Pons (tissue), 1 donor: ENCODE data around the gene CSNK2A1.
"Not testable (repeated sequence)": the region's sequence is repeated elsewhere in the genome, so short reads cannot be mapped to it uniquely, and the experiment has no call there.

ENCODE experiments used
- DNase-seq: peaks from one replicate; pipeline ENCODE4 v3.0.0-alpha.2; 2016; ENCODE audit warnings: low spot score

CSNK2A1 gene

DNA sequence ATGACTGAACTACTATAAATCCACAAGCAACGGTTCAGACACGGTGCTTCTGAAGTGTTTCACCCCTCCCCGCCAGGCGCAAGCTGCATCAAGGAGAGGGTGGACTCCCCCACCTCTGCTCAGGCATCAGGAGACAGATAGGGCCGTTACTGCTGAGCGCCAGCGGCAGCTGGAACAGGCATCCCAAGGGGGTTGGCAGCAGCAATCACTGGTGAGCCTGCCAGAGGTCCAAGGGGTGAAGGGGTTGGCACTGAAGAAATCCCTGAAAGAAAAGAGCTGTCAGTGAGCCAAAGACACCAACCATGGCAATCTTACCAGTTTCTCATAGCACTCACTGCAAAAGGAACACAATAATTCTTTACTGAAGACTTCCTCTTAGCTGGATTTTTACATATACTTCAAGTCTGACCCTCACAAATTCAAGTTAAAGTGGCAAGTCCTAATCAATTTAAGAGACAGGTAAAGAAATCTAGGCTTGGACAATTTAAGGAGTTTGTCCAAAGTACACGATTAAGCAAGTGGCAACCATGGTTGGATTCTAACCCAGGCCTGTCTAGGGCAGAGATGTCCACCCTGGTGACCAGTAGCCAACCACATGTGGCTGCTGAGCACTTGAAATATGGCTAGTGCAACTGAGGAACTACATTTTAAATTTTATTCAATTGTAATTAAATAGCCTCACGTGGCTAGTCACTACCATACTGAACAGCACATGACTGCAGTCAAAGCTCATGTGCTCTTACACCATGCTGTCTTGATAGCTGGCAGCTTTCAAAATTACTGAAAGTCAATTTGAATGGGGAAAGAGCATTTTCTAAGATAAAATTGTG is 59.6 kb downstream of the CSNK2A1 start:
- DNase-seq, result no peak

DNA sequence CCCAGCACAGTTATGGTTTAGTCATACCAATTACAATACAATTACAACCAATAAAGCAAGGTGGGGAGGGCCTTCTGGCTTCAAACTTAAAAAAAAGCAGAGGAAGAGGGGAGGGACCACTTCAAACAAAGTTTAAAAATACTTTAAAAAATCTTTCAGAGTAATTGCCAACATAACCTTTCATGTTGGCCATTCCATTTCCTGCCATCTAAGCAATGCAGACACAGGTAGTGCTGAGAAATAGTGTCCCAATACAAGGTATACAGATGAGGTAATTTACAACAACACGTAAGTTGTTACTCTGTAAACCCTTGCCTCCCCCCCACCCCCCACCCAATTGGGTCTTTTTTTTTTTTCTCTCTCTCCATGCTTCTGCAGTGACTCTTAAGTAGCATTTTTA is 62.4 kb downstream of the CSNK2A1 start:
- no peak for DNase-seq

DNA sequence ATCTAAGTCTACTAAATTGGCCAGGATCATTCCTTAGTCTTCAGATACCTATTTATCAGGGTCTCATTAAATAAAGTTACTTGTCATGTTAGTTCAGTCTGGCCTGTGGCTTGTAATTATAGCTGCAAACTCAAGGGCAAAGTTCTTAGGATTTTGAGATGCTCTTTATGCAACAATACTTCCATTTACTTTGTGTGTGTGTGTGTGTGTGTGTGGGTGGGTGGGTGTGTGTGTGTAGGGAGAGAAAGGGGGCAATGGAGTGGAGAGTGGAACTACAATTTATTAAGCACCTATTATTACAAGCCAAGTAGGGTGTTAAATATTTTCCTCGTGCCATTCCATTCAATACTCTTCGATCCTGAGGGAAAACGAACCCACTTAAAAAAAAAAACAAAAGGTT is 63.5 kb downstream of the CSNK2A1 start:
- no peak for DNase-seq

DNA sequence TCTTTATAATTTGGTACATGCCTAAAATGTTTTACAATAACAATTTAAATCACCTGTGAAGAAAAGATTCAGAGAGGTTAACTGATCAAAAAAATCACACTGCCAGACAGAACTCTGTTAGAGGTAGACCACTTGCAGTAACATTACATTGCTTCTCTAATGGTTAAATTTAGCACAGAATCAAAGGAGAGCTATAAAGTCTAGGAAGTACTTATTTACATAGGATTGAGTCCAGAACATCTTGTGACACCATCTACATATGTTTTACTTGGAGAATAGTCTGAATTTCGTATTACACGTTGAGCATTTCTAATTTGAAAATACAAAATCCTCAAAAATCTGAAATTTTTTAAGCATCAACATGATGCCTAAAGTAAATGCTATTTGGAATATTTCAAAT is 64.1 kb downstream of the CSNK2A1 start:
- no peak for DNase-seq

DNA sequence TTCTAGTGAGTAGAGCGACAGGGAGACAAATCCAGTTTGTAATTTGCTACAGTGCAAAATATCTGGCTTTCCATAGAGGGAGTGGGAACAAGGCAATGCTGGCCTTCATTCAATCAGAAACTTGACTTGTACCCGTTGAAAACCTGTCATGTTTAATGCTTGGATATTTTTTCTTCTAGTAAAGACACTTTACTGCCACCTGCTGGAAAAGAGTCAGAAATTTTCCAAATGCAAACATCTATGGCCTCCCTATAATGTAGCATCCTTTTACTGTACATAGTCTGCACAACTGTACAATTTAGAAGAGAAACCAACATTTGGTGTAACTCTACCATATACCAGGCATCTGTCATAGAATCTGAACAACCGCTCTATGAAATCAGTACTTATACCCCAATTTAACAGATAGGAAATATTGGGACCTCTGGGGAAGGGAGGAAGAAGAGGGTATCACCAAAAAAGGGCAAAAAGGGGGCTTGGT is 64.6 kb downstream of the CSNK2A1 start:
- DNase-seq, result peak; percentile 73

DNA sequence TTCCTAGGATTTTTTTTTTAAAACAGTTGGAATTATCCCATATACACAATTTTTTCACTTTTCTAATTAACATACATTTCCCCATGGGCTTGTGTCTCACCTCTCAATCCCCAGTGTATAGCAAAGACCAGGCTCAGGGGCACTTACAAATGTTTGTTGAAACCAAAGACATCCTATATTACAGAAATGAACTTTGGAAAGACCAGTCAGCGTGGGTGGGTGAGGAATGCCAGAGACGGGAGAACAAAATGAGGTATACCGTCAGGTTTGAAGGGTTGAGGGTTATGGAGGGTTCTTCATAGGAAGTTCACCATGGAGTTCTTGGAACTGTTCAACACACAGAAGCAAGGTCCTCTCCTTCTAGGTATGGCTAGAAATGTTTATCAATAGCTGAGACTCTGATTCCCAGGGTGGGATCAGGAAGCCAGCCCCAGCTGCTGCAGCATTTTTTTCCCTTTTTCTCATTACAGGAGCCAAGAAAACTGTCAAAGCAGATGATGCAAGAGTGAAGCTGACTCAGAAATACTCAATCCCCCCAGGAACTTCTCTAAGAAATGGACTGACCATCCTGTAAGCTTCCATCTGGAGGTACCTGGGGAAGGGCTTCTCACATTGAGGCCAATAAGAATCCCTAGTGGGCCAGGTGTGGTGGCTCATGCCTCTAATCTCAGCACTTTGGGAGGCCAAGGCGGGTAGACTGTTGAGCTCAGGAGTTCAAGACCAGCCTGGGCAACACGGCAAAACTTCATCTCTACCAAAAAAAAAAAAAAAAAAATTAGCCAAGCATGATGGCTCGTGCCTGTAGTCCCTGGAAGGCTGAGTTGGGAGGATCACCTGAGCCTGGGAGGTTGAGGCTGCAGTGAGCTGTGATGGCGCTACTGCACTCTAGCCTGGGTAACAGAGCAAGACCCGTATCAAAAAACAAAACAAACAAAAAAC is 65.3 kb downstream of the CSNK2A1 start:
- DNase-seq, result no peak

DNA sequence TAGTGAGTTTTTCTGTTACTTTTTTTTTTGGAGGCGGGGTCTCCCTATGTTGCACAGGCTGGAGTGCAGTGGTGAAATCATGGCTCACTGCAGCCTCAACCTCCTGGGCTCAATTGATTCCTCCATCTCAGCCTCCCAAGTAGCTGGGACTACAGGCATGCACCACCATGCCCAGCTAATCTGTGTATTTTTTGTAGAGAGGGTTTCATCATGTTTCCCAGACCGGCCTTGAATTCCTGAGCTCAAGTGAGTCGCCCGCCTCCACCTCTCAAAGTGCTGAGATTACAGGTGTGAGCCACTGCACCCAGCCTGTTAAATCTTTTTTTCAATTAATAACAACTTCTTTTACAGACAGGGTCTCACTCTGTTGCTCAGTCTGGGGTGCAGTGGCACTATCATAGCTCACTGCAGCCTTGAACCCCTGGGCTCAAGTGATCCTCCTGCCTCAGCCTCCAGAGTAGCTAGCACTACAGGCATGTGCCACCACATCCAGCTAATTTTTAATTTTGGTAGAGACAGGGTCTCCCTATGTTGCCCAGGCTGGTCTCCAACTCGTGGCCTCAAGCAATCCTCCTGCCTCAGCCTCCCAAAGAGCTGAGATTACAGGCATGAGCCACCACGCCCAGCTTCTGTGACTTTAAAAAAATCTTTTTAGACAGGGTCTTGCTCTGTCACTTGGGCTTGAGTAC is 66.9 kb downstream of the CSNK2A1 start:
- DNase-seq, result not testable (repeated sequence)

DNA sequence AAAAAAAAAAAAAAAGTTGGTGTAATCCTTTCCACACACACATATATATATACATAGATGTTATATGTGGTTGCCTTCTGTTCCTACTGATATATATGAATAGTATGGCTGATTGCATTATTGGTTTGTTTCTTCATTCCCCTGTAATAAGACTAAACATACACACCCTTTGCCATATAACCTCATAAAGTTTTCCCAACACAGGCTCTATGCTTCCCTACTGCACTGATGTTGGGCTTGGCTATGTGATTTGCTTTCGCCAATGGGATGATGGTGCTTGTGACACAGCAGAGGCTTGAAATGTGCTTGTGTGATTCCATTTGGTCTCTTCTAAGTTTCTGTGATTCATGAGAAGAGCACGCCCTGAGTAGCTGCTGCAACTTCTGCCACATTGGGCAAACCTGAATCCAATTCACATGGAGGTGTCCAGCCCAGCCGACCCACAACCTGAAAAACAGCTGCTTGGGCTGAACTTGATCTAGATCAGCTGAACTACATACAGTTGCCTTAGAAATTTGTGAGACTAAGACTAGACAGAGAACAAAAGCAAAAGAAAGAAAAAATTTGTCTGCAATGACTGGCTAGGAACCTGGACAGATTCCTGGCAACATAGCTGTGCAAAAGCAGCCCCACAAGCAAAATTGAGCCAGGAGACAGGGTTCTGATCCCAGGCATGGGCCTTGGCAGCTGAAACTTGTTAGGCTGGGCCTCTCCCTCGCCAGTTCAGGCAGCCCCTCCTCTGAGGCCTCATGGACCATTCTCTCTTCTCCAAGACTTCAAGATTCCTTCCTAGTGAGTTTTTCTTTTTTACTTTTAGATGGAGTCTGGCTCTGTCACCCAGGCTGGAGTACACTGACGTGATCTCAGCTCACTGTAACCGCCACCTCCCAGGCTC is 67.9 kb downstream of the CSNK2A1 start:
- no peak for DNase-seq

DNA sequence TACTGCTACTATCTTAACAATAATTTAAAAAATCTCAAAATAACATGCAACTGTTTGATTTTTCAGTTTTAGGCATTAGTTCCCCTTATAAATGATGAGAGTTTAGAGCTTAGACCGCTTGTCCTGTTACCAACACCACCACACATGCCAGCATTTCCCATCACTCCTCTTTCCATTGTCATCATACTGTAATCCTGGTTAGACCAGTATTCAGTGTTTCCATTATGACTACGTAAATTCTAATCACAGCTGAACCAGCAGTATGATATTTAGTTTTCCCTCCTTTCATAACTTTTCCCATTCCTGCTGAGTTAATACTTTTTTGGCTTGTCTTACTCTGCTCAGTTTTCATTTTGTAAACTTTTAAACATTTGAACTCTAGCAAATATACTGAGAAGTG is 69.0 kb downstream of the CSNK2A1 start:
- no peak for DNase-seq

DNA sequence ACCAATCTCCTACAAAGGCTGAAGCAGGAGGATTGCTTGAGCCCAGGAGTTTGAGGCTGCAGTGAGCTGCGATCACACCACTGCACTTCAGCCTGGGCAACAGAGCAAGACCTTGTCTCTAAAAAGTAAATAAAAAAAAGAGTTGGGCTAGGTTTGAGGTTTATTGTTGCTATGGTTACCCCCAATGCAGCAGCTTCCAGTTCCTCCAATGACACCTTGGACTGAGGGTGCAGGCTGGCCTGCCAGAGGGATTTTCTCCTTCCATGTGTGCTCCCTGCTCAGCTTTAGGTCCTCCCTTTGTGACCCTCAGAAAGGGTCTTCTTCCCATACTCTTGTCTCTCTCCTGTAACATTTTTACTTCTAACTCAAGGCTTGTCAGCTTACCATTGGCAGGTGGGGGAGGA is 70.7 kb downstream of the CSNK2A1 start:
- no peak for DNase-seq

DNA sequence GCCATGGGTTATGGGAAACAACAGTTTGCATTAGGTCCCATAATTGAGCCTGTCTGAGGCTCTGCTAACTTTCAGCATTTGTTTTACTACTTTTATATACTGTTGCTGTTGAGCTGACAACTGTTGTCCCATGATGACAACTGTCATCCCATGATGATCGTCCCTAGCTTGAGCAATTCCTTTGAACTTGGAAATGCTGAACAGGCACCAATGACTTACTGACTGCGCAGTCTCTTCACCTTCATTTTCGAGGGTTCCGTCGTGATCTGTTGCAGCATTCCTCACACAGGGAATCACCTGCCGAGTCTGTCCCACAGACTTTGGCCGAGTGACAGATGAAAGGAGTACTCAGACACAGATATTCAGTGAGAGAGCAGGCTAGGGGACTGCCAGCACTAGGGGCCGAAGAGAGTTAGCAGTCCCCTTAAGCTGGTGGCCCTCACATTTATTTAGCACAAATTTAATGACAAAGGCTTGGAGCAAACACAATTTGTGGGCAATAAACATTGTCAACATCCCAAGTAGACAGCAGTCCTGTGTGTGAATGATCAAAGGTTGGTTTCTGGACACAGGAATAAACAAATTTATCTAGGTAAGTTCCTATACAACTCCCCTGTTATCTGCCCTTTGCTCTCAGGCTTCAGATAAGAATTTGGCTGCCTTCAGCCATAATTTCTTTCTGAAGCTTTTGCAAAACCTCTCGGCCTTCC is 71.3 kb downstream of the CSNK2A1 start:
- DNase-seq, result no peak

DNA sequence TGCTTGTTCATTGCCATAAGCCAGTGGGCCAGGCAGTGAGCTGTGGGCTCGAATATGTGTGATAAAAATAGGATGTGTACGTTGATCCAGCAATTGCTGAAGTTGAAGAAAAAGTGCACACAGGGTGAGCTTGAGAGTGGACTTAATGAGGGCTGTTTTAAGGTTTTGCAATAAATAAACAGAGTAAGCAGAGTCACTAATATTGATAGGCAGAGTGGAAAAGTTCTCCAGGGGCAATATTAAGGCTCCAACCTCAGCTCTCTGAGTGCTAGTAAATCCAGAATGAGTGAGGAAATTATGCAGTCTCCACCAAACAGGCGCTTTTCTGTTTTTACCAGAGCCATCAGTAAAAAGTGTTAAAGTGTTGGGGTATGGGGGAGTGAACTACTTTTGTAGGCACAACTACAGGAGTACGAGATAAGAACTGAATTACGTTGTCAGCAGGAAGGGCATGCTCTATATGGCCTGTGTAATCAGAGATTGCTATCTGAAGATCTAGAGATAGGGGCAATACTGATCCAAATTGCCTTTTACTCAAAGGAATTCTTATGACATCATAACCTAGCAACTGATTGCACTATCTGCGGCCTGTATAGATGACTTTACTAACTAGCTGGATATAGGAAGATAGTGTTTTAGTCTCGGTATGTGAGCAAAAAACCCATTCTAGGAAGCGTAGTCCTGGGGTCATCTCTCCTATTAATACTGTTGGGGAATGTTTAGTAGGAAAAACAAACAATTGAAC is 73.7 kb downstream of the CSNK2A1 start:
- DNase-seq, result no peak

DNA sequence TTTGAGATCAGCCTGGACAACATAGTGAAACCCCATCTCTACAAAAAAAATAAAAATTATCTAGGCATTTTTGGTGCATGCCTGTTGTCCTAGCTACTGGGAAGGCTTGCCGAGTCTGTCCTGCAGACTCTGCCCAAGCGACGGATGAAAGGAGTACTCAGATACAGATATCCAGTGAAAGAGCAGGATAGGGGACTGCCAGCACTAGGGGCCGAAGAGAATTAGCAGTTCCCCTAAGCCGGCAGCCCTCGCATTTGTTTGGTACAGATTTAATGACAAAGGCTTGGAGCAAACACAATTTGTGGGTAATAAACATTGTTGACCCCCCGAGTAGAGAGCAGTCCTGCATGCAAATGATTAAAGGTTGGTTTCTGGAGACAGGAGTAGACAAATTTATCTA is 75.8 kb downstream of the CSNK2A1 start:
- DNase-seq, result no peak

DNA sequence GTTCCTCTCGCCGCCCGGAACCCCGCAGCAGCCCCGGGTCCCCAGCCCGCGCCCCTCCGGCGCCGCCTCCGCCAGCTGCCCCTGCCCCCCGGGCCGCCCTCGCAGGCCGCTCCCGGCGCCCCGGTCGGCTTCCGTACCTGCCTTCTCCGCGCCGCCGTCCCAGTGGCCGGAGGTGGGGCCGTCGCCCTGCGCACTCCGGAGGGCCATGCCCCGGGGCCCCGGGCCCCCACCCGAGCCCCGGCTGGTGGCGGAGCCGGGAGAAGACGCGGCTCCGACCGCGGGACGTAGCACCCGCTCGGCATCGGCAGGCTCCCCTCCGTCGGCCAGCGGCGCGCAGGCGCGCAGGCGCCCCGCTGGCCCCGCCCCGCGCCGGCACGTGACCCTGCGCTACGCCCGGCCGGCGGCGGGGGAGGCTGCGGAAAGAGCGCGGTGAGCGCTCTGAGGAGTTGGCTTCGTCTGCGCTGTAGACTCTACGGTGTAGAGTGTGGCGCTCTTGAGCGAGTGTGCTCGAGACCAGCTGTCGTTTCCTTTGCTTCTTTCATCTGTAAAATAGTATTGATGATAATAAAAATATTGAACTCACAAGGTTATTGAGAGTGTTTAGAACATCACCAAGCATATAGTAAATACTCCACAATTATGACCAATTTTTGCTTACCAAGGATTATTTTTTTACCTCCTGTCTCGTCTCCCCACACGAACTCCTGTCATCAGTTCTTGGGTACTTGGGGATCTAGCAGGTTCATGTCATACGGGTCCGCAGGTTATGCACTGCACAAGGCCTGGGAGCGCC is 81.2 kb downstream of the CSNK2A1 start, which contains the start of gene TBC1D20:
Gene TBC1D20 (minus strand): TSS at position 335 of the 793 bp plus-strand sequence. CDS start 128 bp downstream, at position 207.
- peak; percentile 90 for DNase-seq

DNA sequence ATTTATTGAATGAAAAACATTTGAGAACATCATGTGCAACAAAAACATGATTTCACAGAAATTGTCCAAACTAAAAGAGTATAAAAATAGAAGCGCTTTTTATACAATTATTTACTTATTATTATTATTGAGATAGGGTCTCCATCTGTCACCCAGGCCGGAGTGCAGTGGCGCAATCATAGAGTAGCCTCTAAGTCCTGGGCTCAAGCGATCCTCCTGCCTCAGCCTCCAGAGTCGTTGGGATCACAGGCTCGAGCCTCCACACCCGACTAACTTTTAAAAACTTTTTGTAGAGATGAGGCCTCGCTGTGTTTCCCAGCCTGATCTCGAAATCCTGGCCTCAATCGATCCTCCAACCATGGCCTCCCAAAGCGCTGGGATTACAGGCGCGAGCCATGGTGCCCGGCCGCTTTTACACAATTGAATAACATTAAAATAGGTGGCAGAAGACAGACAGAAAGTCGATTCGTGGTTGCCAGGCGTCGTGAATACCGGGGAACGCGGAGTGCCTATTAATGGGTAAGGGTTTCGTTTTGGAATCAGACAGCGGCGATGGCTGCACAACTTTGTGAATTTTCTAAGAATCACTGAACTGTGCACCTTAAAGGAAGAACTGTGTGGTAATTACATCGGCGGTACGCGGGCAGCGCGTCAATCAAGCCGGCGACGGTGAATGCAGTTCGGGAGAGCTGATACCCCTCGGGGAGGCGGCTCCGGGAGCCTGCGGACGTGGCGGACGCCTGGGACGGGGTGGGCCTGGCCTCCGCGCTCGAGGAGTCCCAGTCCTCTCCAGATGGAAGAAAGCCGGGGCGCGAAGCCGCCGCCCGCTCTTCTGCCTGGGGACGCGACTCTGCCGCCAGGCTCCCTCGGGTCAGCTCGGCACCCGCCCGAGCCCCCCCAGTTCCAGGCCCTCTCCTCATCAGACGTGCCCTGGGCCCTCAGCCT is 82.1 kb downstream of the CSNK2A1 start:
- no peak for DNase-seq

DNA sequence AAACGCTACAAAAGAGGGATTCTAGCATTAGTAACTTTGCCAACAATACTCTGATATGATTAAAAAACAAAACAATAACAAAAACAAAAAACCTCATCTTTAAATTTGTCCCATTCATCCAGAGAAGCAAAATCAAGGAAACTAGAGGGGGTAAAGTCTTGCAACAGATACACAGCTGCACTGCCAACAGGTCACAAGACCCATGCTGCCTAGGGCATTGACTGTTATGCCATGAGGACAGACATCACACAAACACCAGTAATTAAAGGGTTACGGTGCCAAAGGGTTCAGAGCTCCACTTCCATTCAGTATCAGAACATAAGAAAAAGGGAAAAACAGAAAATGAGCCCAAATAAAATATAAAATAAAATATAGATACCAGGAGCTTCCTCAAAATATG is 82.9 kb downstream of the CSNK2A1 start:
- peak; percentile 59 for DNase-seq

DNA sequence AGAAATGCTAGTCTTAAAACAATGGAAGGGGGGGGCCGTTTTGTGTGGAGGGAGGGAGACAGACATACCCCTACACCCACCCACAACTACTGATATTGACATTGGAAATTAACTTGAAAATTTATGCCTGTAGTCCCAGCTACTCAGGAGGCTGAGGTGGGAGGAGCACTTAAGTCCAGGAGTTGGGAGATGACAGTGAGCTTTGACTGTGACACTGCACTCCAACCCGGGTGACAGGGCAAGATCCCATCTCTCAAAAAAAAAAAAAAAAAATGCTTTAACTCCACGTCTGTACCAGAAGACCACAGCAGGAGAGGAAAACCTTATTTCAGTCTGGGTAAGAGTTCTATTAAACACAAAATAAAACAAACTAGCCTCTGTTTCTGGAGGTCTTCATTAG is 83.4 kb downstream of the CSNK2A1 start:
- no peak for DNase-seq

DNA sequence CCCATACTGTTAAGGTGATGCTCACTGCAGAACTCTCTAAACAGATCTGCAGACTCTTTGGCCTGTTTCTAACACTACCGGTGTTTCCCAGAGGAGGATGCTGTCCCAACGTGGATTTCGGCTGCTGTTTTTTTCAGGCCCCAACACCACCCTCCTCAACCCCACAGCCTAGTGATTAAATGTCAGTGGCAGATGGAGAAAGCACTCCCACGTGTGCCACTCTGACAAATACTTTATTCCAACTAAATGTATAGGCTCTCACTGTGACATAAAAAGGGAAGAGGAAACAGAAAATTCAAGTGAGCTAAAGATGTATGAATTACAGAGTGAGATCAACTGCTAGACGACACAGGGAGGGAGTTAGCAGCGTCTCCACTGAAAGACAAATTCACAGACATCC is 84.8 kb downstream of the CSNK2A1 start:
- no peak for DNase-seq
